ENCODE measurements around the gene SHISA9. TPM values are rescaled to one million over a fixed set of nuclear protein-coding genes. Genes with fewer than 3 reads are reported as not detected.

The SHISA9 gene
- total RNA-seq, 2 donors from 2014 or later: 0.41 to 0.47 TPM

- no peak for TF ChIP-seq CTCF (IDR thresholded peaks at IDR 0.05)
- Histone ChIP-seq H3K36me3 (no peaks in the 10 kb centered on the region), H3K9me3 (no peaks in the 10 kb centered on the region), H3K4me3 (no peak overlapping the region), H3K4me1 (no peaks in the 10 kb centered on the region), H3K27ac (no peak overlapping the region), H3K27me3 (no peaks in the 10 kb centered on the region)
- DNase-seq (ENCODE audit: low spot score): no peak
Measured at GRCh38 chr16:13021996-13022395, 120.6 kb downstream of the SHISA9 start.

GRCh38 chr16:13029786-13030185 is 128.4 kb downstream of the SHISA9 start:
- DNase-seq (ENCODE audit: low spot score): no peak
- H3K27me3 ChIP-seq: no peaks in the 10 kb centered on the region
- H3K4me1 ChIP-seq: no peaks in the 10 kb centered on the region
- H3K27ac ChIP-seq: no peak overlapping the region
- no peak for TF ChIP-seq CTCF (IDR thresholded peaks at IDR 0.05)
- H3K36me3 ChIP-seq: no peaks in the 10 kb centered on the region
- no peak overlapping the region for H3K4me3 ChIP-seq
- no peaks in the 10 kb centered on the region for H3K9me3 ChIP-seq

GRCh38 chr16:13030769-13031168 is 129.4 kb downstream of the SHISA9 start:
- no peak for TF ChIP-seq CTCF (IDR thresholded peaks at IDR 0.05)
- H3K27ac ChIP-seq: no peak overlapping the region
- no peaks in the 10 kb centered on the region for H3K4me1 ChIP-seq
- no peak for DNase-seq (ENCODE audit: low spot score)
- no peaks in the 10 kb centered on the region for H3K27me3 ChIP-seq
- H3K36me3 ChIP-seq: no peaks in the 10 kb centered on the region
- H3K4me3 ChIP-seq: no peak overlapping the region
- no peaks in the 10 kb centered on the region for H3K9me3 ChIP-seq

GRCh38 chr16:13032911-13033310 is 131.5 kb downstream of the SHISA9 start:
- H3K4me1 ChIP-seq: no peaks in the 10 kb centered on the region
- no peak for DNase-seq (ENCODE audit: low spot score)
- H3K9me3 ChIP-seq: no peaks in the 10 kb centered on the region
- no peaks in the 10 kb centered on the region for H3K36me3 ChIP-seq
- H3K27ac ChIP-seq: no peak overlapping the region
- no peak overlapping the region for H3K4me3 ChIP-seq
- no peaks in the 10 kb centered on the region for H3K27me3 ChIP-seq
- TF ChIP-seq CTCF (IDR thresholded peaks at IDR 0.05): no peak

- Histone ChIP-seq H3K36me3 (no peaks in the 10 kb centered on the region), H3K9me3 (no peaks in the 10 kb centered on the region), H3K4me1 (no peaks in the 10 kb centered on the region), H3K27me3 (no peaks in the 10 kb centered on the region), H3K4me3 (no peak overlapping the region), H3K27ac (no peak overlapping the region)
- no peak for DNase-seq (ENCODE audit: low spot score)
- TF ChIP-seq CTCF (IDR thresholded peaks at IDR 0.05): no peak
Measured at GRCh38 chr16:13036600-13036999, 135.2 kb downstream of the SHISA9 start.

- no peak overlapping the region for H3K4me3 ChIP-seq
- H3K9me3 ChIP-seq: peaks cover 0 to 5% of the 10 kb centered on the region in 2 donors
- DNase-seq (ENCODE audit: low spot score): no peak
- H3K27me3 ChIP-seq: no peaks in the 10 kb centered on the region
- H3K27ac ChIP-seq: no peak overlapping the region
- no peaks in the 10 kb centered on the region for H3K36me3 ChIP-seq
- TF ChIP-seq CTCF (IDR thresholded peaks at IDR 0.05): no peak
- no peaks in the 10 kb centered on the region for H3K4me1 ChIP-seq
Measured at GRCh38 chr16:13038591-13038990, 137.2 kb downstream of the SHISA9 start.
